HL-60/S4 (cell line): ENCODE data around the gene LOC101059915.
"Not testable (repeated sequence)": the region's sequence is repeated elsewhere in the genome, so short reads cannot be mapped to it uniquely, and the experiment has no call there.

Experiments used
- in situ Hi-C: fragments of 300-500 bp; cut with MboI; formaldehyde crosslinking; loops from 2 replicates; pipeline ENCODE4 v1.14.3; 2022; ENCODE audit warnings: low sequenced_read_pairs

Gene LOC101059915

DNA sequence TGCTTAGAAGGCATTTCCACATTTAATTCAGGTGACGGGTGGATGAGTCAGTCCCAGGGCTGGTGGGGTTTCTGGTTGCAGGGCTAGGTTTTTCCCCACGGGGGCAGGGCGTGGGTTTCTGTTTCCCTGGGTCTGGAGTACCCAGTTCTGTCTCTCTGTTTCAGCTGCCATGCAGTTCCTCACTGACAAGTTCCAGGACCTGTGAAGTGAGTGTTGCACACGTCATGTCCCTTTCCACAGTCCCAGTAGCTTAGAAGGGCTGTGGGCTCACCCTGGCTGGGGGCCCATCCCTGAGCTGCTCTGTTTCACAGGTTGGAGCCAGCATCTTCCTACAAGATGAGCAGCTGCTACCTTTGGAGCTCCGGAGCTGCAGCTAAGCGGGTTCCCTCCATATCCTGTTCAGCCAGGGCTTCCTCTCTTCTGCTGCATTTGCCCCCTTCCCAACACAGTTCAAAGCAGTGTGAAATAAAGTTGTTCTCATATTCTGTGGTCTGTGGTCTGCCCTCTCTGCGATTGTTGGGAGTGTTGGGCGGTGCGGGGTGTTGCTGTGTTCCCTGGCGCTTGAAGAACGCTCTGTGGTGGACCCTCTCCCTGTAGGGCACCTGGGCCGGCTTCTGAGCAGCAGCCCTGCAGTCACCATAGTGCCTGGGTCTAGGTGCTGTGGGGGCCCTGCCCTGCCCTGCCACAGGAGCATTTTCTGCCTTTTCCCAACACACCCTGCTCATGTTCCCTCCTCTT lies 3.9 kb downstream of the LOC101059915 start:
- in situ Hi-C loops = no loop called here

DNA sequence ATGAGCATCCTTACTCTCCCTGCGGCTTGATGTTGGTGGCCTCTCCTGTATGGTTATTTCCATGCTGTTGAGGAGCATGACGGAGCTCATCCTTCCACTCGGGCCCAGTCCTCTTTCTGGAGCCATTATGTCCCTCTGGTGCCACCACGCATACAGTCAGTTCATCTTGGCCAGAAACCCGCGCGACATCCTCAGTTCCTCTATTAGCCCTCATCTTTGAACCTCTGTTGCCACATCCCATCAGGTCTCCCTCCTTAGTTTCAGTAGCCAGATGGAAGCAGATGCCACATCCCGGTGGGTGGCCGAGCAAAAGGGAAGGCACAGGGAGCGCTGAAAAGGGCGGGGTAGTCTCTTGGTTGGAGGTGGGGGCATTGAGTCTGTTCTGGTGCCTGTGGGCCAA lies 4.6 kb downstream of the LOC101059915 start:
- in situ Hi-C loops = no loop called here

DNA sequence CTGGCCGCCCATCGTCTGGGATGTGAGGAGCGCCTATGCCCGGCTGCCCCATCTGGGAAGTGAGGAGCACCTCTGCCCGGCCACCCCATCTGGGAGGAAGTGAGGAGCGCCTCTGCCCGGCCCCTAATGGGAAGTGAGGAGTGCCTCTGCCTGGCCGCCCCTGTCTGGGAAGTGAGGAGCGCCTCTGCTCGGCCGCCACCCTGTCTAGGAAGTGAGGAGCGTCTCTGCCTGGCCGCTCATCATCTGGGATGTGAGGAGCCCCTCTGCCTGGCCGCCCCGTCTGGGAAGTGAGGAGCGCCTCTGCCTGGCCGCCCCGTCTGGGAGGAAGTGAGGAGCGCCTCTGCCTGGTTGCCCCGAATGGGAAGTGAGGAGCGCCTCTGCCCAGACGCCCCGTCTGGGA lies 8.3 kb downstream of the LOC101059915 start:
- in situ Hi-C loops = not testable (repeated sequence)

DNA sequence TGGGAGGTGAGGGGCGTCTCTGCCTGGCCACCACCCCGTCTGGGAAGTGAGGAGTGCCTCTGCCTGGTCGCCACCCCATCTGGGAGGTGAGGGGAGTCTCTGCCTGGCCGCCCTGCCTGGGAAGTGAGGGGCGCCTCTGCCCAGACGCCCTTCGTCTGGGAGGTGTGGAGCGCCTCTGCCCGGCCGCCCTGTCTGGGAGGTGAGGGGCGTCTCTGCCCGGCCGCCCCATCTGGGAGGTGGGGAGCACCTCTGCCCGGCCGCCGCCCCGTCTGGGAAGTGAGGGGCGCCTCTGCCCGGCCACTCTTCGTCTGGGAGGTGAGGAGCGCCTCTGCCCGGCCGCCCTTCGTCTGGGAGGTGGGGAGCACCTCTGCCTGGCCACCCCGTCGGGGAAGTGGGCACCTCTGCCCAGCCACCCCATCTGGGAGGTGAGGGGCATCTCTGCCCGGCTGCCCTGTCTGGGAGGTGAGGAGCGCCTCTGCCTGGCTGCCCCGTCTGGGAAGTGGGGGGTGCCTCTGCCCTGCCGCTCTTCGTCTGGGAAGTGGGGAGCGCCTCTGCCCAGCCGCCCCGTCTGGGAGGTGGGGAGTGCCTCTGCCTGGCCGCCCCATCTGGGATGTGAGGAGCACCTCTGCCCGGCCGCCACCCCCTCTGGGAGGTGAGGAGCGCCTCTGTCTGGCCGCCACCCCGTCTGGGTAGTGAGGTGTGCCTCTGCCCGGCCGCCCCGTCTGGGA lies 8.9 kb downstream of the LOC101059915 start:
- in situ Hi-C loops = not testable (repeated sequence)

DNA sequence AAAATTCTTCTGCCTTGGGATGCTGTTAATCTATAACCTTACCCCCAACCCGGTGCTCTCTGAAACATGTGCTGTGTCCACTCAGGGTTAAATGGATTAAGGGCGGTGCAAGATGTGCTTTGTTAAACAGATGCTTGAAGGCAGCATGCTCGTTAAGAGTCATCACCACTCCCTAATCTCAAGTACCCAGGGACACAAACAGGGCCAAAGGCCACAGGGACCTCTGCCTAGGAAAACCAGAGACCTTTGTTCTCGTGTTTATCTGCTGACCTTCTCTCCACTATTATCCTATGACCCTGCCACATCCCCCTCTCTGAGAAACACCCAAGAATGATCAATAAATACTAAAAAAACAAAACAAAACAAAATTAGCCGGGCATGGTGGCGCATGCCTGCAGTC lies 9.8 kb downstream of the LOC101059915 start:
- in situ Hi-C loops = not testable (repeated sequence)

DNA sequence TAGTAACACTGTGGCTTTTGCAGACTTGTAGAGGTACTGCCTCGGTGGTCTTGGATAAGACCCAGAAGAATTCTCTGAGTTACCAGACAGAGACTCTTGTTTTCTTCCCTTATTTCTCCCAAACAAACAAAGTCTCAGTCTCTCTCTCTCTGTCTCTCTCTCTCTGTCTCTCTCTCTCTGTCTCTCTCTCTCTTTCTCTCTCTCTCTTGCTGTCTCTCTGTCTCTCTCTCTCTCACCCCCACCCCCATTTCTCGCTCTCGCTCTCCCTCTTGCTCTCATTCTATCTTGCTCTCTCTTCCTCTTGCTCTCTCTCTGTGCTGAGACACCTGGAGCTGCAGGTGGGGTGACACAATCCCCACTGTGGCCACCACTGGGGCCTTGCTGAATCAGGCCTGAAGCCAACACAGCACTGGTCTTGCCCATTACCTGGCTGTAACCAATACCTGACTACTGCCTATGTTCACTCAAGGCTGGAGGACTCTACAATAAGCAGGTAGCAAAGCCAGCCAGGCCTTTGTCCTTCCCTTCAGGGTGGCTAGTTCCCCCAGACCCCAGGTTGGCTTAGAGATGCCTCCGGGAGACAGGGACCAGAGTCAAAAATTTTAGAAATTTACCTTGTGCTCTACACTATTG lies 12.3 kb downstream of the LOC101059915 start:
- in situ Hi-C loops = no loop called here

DNA sequence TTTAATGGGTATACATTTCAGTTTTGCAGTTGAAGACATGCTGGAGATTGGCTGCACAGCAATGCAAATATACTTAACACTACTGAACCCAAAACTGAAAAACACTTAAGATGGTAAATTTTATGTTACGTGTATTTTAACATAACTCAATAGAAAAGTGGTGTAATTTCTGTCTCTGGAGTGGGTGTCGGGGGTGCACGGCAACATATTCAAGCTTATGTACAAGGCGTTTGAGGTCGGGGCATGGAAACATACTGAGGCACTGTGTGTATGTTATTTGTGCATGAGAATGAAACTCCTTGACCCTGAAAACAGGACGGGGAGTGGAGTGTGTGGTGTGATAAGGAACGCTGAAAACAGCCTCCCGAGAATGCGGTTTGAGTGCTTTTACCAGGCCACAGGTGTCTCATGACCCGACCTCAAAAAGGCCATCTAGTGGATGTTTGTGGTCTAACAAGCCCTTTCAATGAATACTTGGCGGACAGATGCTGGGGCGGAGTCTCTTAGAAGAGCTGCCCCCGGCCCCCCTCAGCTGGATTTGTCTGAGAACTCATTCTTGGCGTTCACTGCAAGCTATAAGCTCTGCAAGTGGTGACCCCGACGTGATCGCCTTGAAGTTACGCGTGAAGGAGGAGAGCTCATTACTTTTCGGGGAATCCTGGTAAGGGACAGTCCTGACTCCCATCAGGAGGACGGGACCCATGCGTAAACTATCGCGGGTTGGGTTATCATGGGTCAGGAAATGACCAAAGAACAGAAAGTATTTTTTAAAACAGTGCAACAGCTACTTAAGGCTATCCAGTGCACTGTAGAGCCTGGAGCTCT lies 29.5 kb downstream of the LOC101059915 start:
- in situ Hi-C loops = not testable (repeated sequence)

DNA sequence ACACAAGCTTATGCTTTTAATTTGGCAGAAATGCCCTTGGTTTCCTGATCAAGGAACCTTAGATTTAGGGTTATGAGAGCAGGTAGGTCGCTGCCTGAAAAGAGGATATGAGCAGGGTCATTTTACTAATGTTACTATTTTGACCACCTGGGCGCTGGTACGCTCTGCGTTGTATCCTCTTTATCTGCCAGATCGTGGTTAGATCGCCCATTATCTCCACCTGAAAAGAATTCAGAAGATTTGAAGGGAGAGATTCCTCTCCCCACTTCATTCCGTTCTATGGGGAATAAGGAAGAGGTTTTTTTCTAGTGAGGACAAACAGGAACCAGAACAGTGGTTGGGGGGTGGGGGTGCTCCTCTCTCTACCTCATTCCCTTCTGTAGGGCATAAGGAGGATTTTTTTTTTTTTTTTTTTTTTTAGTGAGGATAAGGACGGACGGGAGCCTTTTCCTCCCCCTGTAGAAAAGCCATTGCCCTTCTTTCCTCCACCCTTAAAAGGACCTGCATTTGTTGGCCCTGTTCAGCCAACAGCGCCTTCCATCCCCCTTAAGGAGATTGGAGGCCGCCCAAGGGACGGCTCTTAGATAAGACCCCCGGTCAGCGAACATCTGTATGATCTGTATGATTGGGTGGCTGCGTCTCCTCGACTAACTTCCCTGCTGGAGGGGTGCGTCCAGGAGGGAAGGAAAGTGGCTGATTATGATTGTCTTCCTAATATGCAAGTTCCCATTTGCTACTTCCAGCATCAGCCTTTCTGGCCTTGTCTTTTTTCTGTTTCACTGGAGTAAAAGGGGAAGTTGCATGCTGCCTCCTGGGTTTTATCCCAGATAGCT lies 30.3 kb downstream of the LOC101059915 start:
- in situ Hi-C loops = not testable (repeated sequence)

DNA sequence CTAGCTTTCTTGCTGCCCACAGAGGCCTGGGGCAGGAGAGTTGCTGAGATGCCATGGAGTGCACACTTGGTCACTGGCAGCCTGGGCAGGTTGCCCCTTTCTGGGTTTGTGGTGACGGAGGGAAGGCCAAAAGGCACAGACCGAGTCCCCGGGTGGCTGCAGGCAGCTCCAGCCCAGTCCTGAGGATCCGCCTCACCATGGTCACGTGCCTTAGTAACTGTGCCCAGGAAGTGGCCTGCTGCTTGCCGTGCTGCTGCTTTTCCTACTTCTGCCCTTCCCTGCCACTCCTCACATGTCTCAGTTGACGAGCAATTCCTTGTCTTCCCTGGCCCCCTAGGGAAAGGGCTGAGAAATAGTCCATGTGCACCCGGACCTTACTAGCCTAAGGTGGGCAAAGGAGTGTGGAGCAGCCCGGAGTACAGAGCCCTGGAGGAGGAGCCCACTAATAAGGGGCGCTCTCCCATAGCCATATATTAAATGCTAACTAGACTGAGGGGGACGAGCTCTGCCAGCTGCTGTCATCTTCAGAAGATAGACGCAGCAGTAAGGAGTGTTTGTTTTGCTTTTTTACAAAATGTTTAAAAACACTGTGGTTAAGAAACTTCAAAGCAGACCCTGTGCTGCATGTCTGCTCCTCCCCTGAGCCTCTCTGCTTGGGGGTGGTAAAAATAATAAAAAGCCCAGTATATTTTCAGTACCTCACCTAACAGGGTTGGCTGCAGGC lies 31.1 kb downstream of the LOC101059915 start:
- in situ Hi-C loops = not testable (repeated sequence)

DNA sequence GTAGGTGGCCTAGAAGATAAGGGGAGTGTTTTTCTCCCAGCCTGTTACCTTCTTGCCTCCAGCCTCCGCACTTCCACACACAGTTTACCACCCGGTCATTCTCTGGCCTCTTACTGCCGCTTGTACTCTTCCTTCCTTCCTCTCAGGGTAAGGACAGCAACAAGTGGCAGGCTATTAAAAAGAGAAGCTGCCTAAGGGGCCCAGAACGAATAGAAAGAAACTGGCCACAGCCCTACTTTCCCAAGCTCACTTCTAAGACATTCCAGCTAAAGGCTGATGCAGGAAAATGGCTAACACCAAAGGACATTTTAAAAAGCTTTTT lies 31.6 kb downstream of the LOC101059915 start:
- in situ Hi-C loops = not testable (repeated sequence)

DNA sequence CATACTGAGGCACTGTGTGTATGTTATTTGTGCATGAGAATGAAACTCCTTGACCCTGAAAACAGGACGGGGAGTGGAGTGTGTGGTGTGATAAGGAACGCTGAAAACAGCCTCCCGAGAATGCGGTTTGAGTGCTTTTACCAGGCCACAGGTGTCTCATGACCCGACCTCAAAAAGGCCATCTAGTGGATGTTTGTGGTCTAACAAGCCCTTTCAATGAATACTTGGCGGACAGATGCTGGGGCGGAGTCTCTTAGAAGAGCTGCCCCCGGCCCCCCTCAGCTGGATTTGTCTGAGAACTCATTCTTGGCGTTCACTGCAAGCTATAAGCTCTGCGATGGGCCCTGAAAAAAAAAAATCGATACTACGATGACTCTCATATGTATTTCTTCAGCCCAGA lies 35.5 kb downstream of the LOC101059915 start:
- in situ Hi-C loops = not testable (repeated sequence)

DNA sequence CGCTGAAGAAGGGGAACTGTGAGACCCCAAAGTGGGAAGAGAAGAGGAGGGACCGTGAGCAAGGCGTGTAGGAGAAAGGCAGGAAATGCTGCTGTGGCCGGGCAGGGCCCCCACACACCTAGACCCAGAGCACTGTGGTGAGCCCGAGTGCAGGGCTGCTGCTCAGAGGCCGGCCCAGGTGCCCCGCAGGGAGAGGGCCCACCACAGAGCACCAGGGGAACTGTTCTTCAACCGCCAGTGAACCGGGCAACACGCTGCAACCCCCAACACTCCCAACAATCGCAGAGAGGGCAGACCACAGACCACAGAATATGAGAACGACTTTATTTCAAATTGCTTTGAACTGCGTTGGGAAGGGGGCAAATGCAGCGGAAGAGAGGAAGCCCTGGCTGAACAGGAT lies 46.7 kb downstream of the LOC101059915 start:
- in situ Hi-C loops = not testable (repeated sequence)

DNA sequence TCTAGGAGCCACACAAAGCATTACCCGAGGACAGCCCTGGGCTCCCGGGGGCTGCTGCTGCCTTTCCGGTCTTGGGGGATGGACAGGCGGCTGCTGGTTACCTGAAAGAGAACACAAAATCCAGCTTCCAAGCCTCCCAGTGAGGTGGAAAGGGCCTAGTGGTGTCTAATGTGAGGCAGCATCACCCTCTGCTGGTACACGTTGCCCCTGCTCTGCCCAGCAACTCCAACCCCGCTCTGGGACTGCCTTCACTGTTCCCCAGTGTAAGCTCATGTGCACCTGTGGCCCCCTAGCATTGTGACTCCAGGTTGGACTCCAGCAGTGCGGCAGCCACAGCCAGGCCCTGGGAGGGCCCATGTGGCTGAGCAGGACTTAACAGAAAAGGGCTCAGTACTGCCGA lies 48.2 kb downstream of the LOC101059915 start:
- in situ Hi-C loops = not testable (repeated sequence)

DNA sequence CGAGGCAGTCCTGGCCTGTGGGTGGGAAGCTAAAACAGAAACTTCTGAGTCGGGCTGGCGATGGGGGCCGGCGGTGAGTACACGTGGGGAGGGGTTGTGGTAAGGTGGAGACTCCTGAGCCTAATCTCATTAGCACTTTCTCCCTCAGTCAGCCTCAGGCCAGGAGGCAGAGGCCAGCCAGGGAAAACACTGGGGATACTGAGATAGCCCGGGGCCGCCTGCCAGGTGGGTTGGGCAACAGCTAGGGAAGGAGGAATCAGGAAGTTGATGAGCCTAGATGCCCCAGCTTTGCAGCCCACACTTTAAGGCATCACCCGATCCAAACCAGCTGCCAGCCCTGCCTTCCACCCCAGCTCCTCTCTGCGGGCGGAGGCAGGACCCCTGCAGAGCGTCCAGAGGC lies 49.0 kb downstream of the LOC101059915 start:
- in situ Hi-C loops = not testable (repeated sequence)

DNA sequence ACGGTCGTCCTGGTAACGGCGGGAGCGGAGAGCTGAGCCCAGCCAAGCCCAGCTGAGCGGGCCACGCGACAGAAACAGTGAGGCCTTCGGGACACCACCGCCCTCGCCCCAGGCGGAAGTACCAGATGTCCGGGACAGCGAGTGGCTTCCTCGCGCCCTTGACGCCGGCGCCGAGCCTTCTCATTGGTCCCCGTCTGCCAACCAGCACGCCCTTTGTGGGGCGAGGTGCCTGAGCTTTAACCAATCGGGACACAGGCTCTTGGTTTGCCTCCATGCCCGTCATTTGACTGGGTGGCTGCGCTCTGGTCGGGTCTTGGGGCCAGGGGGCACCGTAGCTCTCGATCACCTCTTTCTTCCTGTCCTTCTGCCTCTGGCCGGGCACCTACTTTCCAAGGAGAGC lies 50.8 kb downstream of the LOC101059915 start, which contains the start of gene CXorf49:
Gene CXorf49, minus strand, starts transcription at position 101 of the 400 bp plus-strand sequence. CDS start 134 bp downstream, outside the sequence.
- in situ Hi-C loops = not testable (repeated sequence)

DNA sequence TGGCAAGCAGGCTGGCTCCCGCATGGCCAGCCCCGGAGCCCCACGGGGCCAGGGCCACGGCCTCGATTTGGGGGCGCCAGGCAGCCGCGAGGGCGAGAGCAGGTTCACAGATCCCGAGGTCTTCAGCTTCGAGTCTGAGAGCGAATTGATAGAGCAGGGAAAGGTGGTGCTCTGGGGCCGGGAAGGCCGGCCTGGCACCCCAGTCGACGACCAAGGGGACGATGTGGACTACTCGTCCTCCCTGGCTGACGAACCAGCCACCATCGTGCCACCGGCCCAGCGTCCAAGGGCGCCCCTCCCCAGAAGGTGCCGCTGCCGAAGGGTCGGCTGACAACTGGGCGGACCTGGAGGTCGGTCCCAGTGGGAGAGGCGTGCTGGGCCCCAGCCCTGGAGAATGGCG lies 51.8 kb downstream of the LOC101059915 start:
- in situ Hi-C loops = not testable (repeated sequence)

DNA sequence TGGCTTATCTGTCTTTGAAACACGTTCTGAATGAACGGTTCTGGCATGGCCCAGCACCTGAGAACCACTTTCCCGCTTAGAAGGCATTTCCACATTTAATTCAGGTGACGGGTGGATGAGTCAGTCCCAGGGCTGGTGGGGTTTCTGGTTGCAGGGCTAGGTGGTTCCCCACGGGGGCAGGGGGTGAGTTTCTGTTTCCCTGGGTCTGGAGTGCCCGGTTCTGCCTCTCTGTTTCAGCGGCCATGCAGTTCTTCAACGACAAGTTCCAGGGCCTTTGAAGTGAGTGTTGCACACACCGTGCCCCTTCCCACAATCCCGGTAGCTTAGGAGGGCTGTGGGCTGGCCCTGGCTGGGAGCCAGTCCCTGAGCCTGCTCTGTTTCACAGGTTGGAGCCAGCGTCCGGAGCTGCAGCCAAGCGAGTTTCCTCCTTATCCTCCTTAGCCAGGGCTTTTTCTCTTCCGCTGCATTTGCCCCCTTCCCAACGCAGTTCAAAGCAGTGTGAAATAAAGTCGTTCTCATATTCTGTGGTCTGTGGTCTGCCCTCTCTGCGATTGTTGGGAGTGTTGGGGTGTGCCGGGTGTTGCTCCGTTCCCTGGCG lies 53.0 kb downstream of the LOC101059915 start:
- in situ Hi-C loops = not testable (repeated sequence)
